ENCODE results near the gene ATRX.

ATRX gene

DNA sequence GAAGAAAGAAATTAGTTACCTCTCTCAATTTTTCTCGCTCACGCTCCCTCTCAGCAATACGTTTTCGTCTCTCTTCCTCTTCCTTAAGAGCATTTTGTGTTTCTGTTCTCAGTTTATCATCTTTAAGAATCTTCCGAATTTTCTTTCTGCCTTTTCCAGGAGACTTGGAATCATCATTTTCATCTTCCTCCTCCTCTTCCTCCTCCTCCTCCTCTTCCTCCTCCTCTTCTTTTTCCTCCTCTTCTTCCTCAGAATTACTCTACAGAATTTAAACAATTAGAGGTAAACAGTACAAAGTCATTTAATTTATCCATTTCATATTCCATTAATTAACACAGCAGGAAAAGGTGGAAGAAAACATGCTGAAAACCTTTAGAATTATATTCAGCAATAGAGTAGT is 133.9 kb downstream of the ATRX start:
- Histone ChIP-seq H2AFZ (ENCODE audit: low read length) (no peak overlapping the region), H4K20me1 (ENCODE audit: insufficient read depth, low read length, poor library complexity, severe bottlenecking) (no peaks in the 10 kb centered on the region), H3K4me3 (ENCODE audit: low read length, poor library complexity, severe bottlenecking) (no peak overlapping the region), H3K4me2 (ENCODE audit: low read depth, low read length, poor library complexity, severe bottlenecking) (no peak overlapping the region), H3K27me3 (ENCODE audit: insufficient read depth, low read length, poor library complexity, severe bottlenecking) (no peaks in the 10 kb centered on the region), H3K4me1 (ENCODE audit: insufficient read depth, low read length, poor library complexity, severe bottlenecking) (no peaks in the 10 kb centered on the region), H3K9me3 (ENCODE audit: insufficient read depth, low read depth, low read length) (no peaks in the 10 kb centered on the region), H3K9ac (ENCODE audit: low read depth, low read length, poor library complexity, severe bottlenecking) (no peak overlapping the region), H3K79me2 (ENCODE audit: insufficient read depth, low read length) (no peaks in the 10 kb centered on the region), H3K36me3 (ENCODE audit: insufficient read depth, low read length) (peaks cover 28% of the 10 kb centered on the region; the same call in 1 of the 2 replicates), H3K9me2 (replicated peaks; ENCODE audit: low read depth, low read length) (no peaks in the 10 kb centered on the region), H3F3A (ENCODE audit: low read depth) (no peaks in the 10 kb centered on the region)
- TF ChIP-seq, protein P1, sequence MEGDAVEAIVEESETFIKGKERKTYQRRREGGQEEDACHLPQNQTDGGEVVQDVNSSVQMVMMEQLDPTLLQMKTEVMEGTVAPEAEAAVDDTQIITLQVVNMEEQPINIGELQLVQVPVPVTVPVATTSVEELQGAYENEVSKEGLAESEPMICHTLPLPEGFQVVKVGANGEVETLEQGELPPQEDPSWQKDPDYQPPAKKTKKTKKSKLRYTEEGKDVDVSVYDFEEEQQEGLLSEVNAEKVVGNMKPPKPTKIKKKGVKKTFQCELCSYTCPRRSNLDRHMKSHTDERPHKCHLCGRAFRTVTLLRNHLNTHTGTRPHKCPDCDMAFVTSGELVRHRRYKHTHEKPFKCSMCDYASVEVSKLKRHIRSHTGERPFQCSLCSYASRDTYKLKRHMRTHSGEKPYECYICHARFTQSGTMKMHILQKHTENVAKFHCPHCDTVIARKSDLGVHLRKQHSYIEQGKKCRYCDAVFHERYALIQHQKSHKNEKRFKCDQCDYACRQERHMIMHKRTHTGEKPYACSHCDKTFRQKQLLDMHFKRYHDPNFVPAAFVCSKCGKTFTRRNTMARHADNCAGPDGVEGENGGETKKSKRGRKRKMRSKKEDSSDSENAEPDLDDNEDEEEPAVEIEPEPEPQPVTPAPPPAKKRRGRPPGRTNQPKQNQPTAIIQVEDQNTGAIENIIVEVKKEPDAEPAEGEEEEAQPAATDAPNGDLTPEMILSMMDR (conservative IDR thresholded peaks at IDR 0.05; ENCODE audit: low read length) = no peak
- TF ChIP-seq EZH2phosphoT487 (IDR thresholded peaks at IDR 0.05; ENCODE audit: borderline replicate concordance) = no peak

DNA sequence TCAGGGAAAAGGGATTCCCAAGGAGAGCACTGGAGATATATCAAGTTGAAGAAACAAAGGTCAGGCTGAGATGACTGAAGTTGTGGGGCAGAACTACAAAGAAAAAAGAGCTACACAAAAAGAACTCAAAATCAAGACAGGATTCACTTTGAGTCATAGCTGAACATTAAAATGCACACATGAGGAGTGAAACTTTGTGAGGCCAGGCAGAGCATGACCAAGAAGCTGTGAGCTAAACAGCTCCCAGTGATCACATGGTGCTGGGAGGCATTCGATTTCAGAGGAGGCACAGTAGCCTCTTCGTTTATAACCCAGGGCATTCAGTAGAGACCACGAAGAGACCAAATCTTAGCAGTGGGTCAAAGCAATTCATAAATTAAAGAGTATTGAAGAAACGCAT is 145.3 kb downstream of the ATRX start:
- Histone ChIP-seq H4K20me1 (ENCODE audit: insufficient read depth, low read length, poor library complexity, severe bottlenecking) (no peaks in the 10 kb centered on the region), H3K4me3 (ENCODE audit: low read length, poor library complexity, severe bottlenecking) (no peak overlapping the region), H3K79me2 (ENCODE audit: insufficient read depth, low read length) (no peaks in the 10 kb centered on the region), H3K36me3 (ENCODE audit: insufficient read depth, low read length) (peaks cover 52% of the 10 kb centered on the region), H3F3A (ENCODE audit: low read depth) (no peaks in the 10 kb centered on the region), H2AFZ (ENCODE audit: low read length) (no peak overlapping the region), H3K9me2 (replicated peaks; ENCODE audit: low read depth, low read length) (no peaks in the 10 kb centered on the region), H3K4me1 (ENCODE audit: insufficient read depth, low read length, poor library complexity, severe bottlenecking) (no peaks in the 10 kb centered on the region), H3K27me3 (ENCODE audit: insufficient read depth, low read length, poor library complexity, severe bottlenecking) (no peaks in the 10 kb centered on the region), H3K4me2 (ENCODE audit: low read depth, low read length, poor library complexity, severe bottlenecking) (no peak overlapping the region), H3K9ac (ENCODE audit: low read depth, low read length, poor library complexity, severe bottlenecking) (no peak overlapping the region), H3K9me3 (ENCODE audit: insufficient read depth, low read depth, low read length) (no peaks in the 10 kb centered on the region)
- no peak for TF ChIP-seq EZH2phosphoT487 (IDR thresholded peaks at IDR 0.05; ENCODE audit: borderline replicate concordance)
- TF ChIP-seq, protein P1 (conservative IDR thresholded peaks at IDR 0.05; ENCODE audit: low read length) = no peak

DNA sequence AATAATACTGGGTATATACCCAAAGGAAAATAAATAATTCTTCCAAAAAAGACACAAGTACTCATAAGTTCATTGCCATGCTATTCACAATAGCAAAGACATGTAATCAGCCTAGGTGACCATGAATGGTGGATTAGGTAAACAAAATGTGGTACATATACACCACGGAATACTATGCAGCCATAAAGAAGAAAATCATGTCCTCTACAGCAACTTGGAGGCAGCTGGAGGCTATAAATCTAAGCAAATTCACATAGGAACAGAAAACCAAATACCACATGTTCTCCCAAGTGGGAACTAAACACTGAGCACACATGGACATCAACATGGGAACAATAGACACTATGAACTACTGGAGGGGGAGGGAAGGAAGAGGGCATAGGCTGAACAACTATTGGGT is 146.2 kb downstream of the ATRX start:
- no peaks in the 10 kb centered on the region for H3K9me2 ChIP-seq (replicated peaks; ENCODE audit: low read depth, low read length)
- TF ChIP-seq EZH2phosphoT487 (IDR thresholded peaks at IDR 0.05; ENCODE audit: borderline replicate concordance) = no peak
- TF ChIP-seq, protein P1 (conservative IDR thresholded peaks at IDR 0.05; ENCODE audit: low read length) = no peak
- no peaks in the 10 kb centered on the region for H3F3A ChIP-seq (ENCODE audit: low read depth)
- peaks cover 49% of the 10 kb centered on the region; the same call in 1 of the 2 replicates for H3K36me3 ChIP-seq (ENCODE audit: insufficient read depth, low read length)
- H2AFZ ChIP-seq (ENCODE audit: low read length) = no peak overlapping the region
- no peaks in the 10 kb centered on the region for H3K9me3 ChIP-seq (ENCODE audit: insufficient read depth, low read depth, low read length)
- no peaks in the 10 kb centered on the region for H3K79me2 ChIP-seq (ENCODE audit: insufficient read depth, low read length)
- no peaks in the 10 kb centered on the region for H4K20me1 ChIP-seq (ENCODE audit: insufficient read depth, low read length, poor library complexity, severe bottlenecking)
- H3K27me3 ChIP-seq (ENCODE audit: insufficient read depth, low read length, poor library complexity, severe bottlenecking) = no peaks in the 10 kb centered on the region
- H3K4me2 ChIP-seq (ENCODE audit: low read depth, low read length, poor library complexity, severe bottlenecking) = no peak overlapping the region
- H3K4me1 ChIP-seq (ENCODE audit: insufficient read depth, low read length, poor library complexity, severe bottlenecking) = no peaks in the 10 kb centered on the region
- H3K9ac ChIP-seq (ENCODE audit: low read depth, low read length, poor library complexity, severe bottlenecking) = no peak overlapping the region
- no peak overlapping the region for H3K4me3 ChIP-seq (ENCODE audit: low read length, poor library complexity, severe bottlenecking)

All from Loucy (cell line).